ENCODE results near the gene ADAMTSL1.

DNA sequence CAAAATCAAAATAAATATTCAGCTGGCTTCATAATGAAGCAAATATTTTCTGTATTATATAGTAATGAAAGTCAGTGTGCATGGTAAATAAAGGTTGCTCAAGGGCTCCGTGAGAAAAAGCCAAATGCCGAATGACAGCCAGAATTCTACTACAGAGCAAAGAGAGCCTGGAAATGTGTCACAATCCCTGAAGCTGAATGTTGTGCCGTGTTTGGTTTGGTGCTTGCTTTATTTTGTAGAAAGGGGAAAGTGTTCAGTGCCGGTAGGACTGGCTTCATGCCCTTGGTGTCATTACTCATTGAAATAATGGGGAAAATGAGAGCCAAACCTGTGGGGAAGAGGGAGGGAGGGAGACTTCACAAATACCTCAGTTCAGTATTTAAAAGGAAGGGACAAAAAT, 26.8 kb upstream of the ADAMTSL1 start:
- no peak for TF ChIP-seq CTCF (IDR thresholded peaks at IDR 0.05)
- TF ChIP-seq POLR2AphosphoS5 (IDR thresholded peaks at IDR 0.05): no peak
